Activated naive CD4-positive, alpha-beta T cell treated with anti-CD3 and anti-CD28 coated beads, Interleukin-2, amount 10 ng/mL, durations not matched to agents 7 days and 5 days (primary cell): ENCODE results near the gene LRFN5.
"Not testable (repeated sequence)": the region's sequence is repeated elsewhere in the genome, so short reads cannot be mapped to it uniquely, and the experiment has no call there.

Experiments used
- CTCF ChIA-PET: fragments of 350-600 bp; sonication (Branson Sonifier 250); formaldehyde crosslinking; loops from one replicate; lab custom pipeline; 2021; ENCODE audit warnings: antibody characterized with exemption; lab: Charles Lee
- DNase-seq: peaks from one replicate; pipeline ENCODE4 v3.0.0-alpha.2; 2020
- H3K27ac Mint-ChIP-seq: one replicate; pipeline ENCODE4 v1.8.0; 2021; ENCODE audit warnings: mild to moderate bottlenecking, moderate library complexity, mixed read lengths
- H3K27me3 Mint-ChIP-seq: one replicate; pipeline ENCODE4 v1.8.0; 2021; ENCODE audit warnings: mild to moderate bottlenecking, mixed read lengths
- H3K36me3 Mint-ChIP-seq: one replicate; pipeline ENCODE4 v1.8.0; 2021; ENCODE audit warnings: mixed read lengths
- H3K4me1 Mint-ChIP-seq: one replicate; pipeline ENCODE4 v1.8.0; 2021; ENCODE audit warnings: mixed read lengths
- H3K4me3 Mint-ChIP-seq: one replicate; pipeline ENCODE4 v1.8.0; 2021; ENCODE audit warnings: mild to moderate bottlenecking, moderate library complexity, mixed read lengths
- H3K9me3 Mint-ChIP-seq: one replicate; pipeline ENCODE4 v1.8.0; 2021; ENCODE audit warnings: mixed read lengths

The LRFN5 gene

DNA sequence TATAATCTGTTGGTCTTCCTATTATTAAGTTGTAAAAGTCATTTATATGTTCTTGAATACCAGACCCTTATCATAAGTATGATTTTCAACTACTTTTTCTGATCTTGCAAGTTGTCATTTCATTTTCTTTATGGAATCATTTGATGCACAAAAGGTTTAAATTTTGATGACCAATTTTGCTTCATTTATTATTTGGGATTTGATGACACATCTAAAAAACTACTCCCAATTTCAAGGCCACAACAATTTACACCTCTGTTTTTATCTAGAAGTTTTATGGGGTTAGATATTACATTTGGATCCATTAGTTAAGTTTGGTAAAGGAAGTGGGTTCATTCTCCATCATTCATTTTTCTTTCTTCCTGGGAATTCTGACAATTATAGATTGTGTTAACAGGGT, 259.2 kb downstream of the LRFN5 start:
- no peak overlapping the region for H3K27ac Mint-ChIP-seq
- no peaks in the 10 kb centered on the region for H3K36me3 Mint-ChIP-seq
- no peaks in the 10 kb centered on the region for H3K27me3 Mint-ChIP-seq
- H3K4me1 Mint-ChIP-seq, result no peaks in the 10 kb centered on the region
- H3K4me3 Mint-ChIP-seq, result no peak overlapping the region
- no peak for DNase-seq
- H3K9me3 Mint-ChIP-seq, result peaks cover 1% of the 10 kb centered on the region
- CTCF ChIA-PET, result no interaction called here

DNA sequence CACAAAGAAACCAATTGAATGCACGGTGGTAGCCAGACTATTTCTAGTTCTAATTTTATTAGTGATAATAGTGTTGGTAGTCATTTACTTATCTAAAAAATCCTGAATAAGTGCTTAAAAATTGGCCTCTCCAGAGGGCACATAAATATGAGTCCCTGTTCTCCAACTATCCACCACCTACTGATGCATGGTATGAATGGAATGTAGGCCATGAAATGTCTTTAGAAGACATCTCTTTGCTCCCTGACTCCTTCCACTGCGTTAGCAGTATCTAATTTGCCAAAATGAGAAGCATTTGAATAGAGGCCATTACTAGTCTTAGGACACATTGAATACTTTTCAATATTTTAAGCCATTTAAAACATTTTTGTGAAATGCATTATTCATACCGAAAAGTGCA, 261.7 kb downstream of the LRFN5 start:
- H3K27me3 Mint-ChIP-seq, result no peaks in the 10 kb centered on the region
- no peak overlapping the region for H3K27ac Mint-ChIP-seq
- no peaks in the 10 kb centered on the region for H3K36me3 Mint-ChIP-seq
- no peaks in the 10 kb centered on the region for H3K9me3 Mint-ChIP-seq
- CTCF ChIA-PET, result no interaction called here
- H3K4me3 Mint-ChIP-seq, result no peak overlapping the region
- no peaks in the 10 kb centered on the region for H3K4me1 Mint-ChIP-seq
- DNase-seq, result no peak

DNA sequence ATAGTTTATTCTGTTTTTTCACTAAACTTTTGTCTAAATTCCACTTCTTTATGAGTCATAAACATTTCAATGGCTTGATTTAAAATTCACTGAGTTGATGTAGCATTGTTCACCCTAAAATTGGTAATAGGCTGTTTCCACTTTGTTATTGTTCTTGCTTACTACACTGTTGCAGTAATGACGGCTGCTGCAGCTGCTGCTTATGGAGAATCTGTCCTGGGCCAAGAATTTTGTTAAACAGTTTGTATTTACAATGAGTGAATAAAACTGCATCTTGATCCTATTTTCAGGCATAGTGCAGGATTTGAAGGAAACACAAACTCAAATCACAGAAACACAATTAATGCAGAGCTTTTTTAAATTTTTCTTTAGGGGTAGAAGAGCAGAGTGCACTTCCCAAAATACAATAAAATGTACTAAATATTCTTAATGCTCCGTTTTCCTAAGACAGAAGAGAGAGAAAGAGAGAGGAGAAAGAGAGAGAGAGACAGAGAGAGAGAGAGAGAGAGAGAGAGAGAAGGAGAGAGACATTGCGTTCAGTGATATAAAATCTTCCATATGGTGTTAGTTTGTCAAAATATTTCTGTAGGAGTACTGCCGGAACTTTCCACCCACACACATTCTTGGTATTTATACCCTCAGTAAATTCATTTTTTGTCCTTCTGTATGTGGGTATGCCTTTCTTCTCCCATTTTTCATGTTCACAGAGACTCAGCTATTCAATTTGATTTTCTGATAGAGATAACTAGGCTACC, 266.4 kb downstream of the LRFN5 start:
- Mint-ChIP-seq H3K36me3 (no peaks in the 10 kb centered on the region), H3K27me3 (no peaks in the 10 kb centered on the region), H3K4me1 (no peaks in the 10 kb centered on the region), H3K9me3 (no peaks in the 10 kb centered on the region), H3K4me3 (no peak overlapping the region), H3K27ac (no peak overlapping the region)
- no peak for DNase-seq
- CTCF ChIA-PET, result no interaction called here

DNA sequence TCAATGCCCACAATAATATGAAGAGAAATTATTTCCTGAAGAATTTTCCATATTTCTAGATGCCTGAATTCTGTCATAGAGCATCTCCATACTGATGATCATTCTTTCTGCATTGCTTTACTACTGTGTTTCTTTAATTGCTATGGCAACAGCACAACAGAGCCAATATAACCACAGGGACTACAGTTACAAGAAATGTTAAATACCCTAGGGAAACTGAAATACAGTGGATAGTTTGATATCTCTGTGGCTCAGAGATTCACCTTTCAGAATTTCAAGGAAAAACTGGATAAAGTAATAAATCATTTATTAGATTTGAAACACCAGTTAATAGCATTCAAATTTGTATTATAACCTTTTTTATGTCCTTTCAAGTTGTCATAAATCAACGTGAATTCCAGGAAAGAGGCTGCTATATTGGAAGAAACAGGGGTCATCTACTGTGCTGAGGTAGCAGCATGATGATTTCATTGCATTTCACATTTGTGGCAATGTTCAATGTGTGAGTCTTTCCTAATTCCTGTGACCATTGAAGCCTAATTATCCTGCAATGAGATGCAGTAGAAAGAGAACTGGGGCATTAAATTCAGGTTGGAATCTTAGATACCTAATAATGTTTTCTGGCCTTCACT, 267.1 kb downstream of the LRFN5 start:
- Mint-ChIP-seq H3K27me3 (no peaks in the 10 kb centered on the region), H3K36me3 (no peaks in the 10 kb centered on the region), H3K27ac (no peak overlapping the region), H3K4me1 (no peaks in the 10 kb centered on the region), H3K4me3 (no peak overlapping the region), H3K9me3 (no peaks in the 10 kb centered on the region)
- CTCF ChIA-PET, result no interaction called here
- no peak for DNase-seq

DNA sequence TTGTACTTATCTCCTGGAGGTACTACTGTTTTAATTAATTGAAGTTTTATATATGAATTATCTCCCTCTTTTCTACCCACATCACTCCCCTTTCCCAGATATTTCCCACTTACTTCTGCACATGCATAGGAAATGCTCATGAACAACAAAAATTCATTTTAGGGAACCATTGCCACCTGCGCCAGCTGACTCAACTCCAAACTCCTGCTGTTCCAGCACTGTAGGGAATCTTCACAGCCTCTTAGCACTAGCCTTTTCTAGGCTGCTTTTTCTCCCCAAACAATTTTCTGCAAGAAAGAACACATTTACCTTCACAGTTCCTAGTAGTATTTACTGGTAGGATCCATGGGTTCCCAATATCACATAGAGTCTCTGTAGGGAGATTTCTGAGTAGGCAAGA, 268.4 kb downstream of the LRFN5 start:
- Mint-ChIP-seq H3K4me1 (no peaks in the 10 kb centered on the region), H3K36me3 (no peaks in the 10 kb centered on the region), H3K4me3 (no peak overlapping the region), H3K9me3 (no peaks in the 10 kb centered on the region), H3K27ac (no peak overlapping the region), H3K27me3 (no peaks in the 10 kb centered on the region)
- no peak for DNase-seq
- CTCF ChIA-PET, result no interaction called here

DNA sequence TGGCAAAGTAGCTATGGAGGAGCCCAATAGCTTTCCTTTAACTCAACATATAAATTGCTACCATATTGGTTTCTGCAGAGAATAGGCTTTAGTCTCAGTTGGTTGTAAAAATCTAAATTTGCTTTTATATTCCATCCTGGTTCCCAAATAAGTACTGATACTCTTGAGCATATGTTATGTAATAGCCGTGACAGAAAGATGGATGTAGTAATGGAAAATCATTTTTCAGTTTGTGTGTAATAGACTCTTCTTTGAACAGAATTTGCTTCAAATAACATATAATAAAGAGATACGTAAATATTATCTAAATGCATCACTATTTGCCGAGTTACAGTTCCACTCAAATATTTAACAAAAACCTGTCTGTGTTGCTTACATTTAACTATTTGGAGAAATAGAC, 271.6 kb downstream of the LRFN5 start:
- H3K27ac Mint-ChIP-seq, result no peak overlapping the region
- CTCF ChIA-PET, result no interaction called here
- no peaks in the 10 kb centered on the region for H3K4me1 Mint-ChIP-seq
- H3K36me3 Mint-ChIP-seq, result no peaks in the 10 kb centered on the region
- H3K9me3 Mint-ChIP-seq, result no peaks in the 10 kb centered on the region
- no peak overlapping the region for H3K4me3 Mint-ChIP-seq
- DNase-seq, result no peak
- H3K27me3 Mint-ChIP-seq, result no peaks in the 10 kb centered on the region

DNA sequence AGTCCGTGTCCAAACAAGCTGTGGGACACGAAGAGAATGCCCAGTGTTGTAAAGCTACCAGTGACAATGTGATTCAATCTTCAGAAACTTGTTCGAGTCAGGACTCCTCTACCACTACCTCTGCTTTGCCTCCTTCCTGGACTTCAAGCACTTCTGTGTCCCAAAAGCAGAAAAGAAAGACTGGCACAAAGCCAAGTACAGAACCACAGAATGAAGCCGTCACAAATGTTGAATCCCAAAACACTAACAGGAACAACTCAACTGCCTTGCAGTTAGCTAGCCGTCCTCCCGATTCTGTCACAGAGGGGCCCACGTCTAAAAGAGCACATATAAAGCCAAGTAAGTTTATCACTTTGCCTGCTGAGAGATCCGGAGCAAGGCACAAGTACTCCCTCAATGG, 284.9 kb downstream of the LRFN5 start:
- no peaks in the 10 kb centered on the region for H3K27me3 Mint-ChIP-seq
- no peaks in the 10 kb centered on the region for H3K36me3 Mint-ChIP-seq
- no peaks in the 10 kb centered on the region for H3K9me3 Mint-ChIP-seq
- no peak overlapping the region for H3K4me3 Mint-ChIP-seq
- no peaks in the 10 kb centered on the region for H3K4me1 Mint-ChIP-seq
- no peak for DNase-seq
- no peak overlapping the region for H3K27ac Mint-ChIP-seq
- CTCF ChIA-PET, result no interaction called here

DNA sequence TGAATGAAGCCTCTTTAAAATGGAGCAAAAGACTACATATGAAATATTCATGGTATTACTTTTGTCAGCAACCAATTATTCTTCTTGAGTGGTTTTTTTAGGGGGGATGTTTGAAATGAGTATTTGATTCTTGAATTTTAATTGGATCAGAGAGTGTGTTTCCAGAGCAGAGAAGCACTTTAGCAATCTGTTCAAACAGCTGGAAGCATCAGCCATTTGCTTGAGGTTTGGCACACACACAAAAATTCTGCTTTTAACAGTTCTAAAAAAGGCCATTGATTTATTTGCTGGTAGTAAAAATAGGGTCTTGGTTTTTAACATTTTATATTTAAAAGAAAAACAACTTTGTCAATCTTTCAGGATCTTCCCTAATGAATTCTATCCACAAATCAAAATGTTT, 292.7 kb downstream of the LRFN5 start:
- CTCF ChIA-PET, result no interaction called here
- Mint-ChIP-seq H3K27ac (no peak overlapping the region), H3K9me3 (no peaks in the 10 kb centered on the region), H3K27me3 (no peaks in the 10 kb centered on the region), H3K36me3 (no peaks in the 10 kb centered on the region), H3K4me3 (no peak overlapping the region), H3K4me1 (no peaks in the 10 kb centered on the region)
- no peak for DNase-seq

DNA sequence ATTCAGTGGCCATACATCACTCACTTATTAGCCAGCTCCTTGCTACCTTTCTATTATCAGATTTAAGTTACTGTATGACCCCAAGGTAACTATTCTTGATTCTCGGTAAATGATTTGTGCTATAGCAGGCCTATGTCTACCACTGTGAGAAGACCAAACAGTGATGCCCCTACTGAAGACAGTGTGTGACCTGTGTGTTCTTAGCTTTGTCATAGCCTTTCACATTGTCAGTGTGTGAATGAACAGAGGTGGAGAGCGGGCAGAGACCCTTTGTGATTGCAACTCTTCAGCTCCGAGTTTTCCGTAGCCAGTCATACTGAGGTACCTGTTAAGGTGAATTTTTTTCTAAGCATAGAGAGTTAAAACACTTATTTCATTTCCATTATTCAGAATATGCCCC, 294.0 kb downstream of the LRFN5 start:
- no peaks in the 10 kb centered on the region for H3K9me3 Mint-ChIP-seq
- H3K4me3 Mint-ChIP-seq, result no peak overlapping the region
- no peaks in the 10 kb centered on the region for H3K27me3 Mint-ChIP-seq
- CTCF ChIA-PET, result no interaction called here
- DNase-seq, result no peak
- H3K36me3 Mint-ChIP-seq, result no peaks in the 10 kb centered on the region
- no peaks in the 10 kb centered on the region for H3K4me1 Mint-ChIP-seq
- no peak overlapping the region for H3K27ac Mint-ChIP-seq

DNA sequence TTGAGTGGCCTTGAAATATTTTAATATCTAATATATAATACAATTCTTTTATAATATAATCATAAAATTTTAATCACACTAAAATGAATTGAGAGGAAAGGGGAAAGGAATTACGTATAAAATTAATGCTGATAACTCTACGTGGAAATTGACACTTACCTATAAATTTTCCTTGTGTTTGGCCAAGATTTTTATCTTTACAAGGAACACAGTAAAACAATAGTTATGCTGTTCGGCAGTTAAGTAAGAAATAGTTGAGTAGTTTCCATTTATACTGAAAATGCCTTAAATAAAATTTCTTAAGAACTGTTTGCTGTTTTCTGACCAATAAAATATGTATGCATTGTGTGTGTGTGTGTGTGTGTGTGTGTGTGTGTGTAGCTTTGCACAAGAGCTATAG, 294.4 kb downstream of the LRFN5 start:
- H3K27ac Mint-ChIP-seq, result no peak overlapping the region
- H3K9me3 Mint-ChIP-seq, result no peaks in the 10 kb centered on the region
- H3K4me3 Mint-ChIP-seq, result no peak overlapping the region
- H3K4me1 Mint-ChIP-seq, result no peaks in the 10 kb centered on the region
- DNase-seq, result no peak
- no peaks in the 10 kb centered on the region for H3K27me3 Mint-ChIP-seq
- CTCF ChIA-PET, result no interaction called here
- no peaks in the 10 kb centered on the region for H3K36me3 Mint-ChIP-seq

DNA sequence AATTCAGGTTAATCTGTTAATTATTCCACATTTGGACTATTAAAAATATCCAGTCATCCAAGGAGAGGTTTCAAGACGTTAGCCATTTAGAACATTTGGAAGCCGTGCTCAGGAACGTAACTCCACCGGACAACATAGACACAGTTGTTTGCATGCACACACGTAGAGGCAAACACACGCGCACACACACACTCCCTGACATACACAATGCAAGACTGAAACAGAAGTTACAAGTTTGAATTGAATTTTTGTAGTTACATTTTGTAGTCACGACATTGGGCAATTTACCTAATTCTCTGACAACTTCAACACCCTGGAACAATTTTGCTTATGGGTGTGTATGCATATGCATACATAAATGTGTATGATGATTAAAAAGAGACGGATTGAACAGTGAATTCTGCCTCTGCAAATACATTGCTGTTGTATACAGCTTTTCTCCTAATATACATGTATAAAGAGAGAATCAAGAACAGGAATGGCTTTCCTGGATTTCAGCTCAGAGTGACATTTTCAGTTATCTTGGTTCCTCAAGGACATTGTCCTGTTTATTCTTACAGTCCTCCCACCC, 298.8 kb downstream of the LRFN5 start:
- no peak for DNase-seq
- no peak overlapping the region for H3K27ac Mint-ChIP-seq
- peaks cover 6% of the 10 kb centered on the region for H3K9me3 Mint-ChIP-seq
- CTCF ChIA-PET, result interaction anchor here (0.6 kb wide), 1 partner anchor 599 kb away, joined by 3 read pairs; no protein-coding TSS in a partner anchor
- no peak overlapping the region for H3K4me3 Mint-ChIP-seq
- no peaks in the 10 kb centered on the region for H3K36me3 Mint-ChIP-seq
- no peaks in the 10 kb centered on the region for H3K4me1 Mint-ChIP-seq
- no peaks in the 10 kb centered on the region for H3K27me3 Mint-ChIP-seq

DNA sequence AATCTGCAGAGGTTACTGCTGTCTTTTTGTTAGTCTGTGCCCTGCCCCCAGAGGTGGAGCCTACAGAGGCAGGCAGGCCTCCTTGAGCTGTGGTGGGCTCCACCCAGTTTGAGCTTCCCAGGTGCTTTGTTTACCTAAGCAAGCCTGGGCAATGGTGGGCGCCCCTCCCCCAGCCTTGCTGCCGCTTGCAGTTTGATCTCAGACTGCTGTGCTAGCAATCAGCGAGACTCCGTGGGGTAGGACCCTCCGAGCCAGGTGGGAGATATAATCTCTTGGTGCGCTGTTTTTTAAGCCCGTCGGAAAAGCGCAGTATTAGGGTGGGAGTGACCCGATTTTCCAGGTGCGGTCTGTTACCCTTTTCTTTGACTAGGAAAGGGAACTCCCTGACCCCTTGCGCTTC, 304.5 kb downstream of the LRFN5 start:
- H3K27ac Mint-ChIP-seq, DNase-seq, H3K4me3 Mint-ChIP-seq, H3K4me1 Mint-ChIP-seq, CTCF ChIA-PET, H3K27me3 Mint-ChIP-seq, H3K9me3 Mint-ChIP-seq, H3K36me3 Mint-ChIP-seq: not testable (repeated sequence)

DNA sequence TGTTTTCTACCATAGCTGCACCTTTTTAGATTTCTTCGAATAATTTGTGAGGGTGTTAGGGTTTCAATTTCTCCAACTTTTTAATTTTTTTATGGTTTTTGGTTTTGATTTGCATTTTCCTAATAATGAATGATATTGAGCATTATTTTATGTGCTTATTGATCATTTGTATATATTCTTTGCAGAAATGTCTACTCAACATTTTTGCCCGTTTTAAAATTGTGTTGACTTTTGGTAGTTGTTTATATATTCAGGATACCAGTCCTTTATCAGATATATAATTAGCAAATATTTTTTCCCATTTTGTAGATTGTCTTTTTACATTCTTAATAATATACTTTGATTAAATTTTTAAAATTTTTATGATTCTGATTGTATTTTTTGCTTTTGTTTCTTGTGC, 306.7 kb downstream of the LRFN5 start:
- Mint-ChIP-seq H3K4me3 (no peak overlapping the region), H3K9me3 (peaks cover 10% of the 10 kb centered on the region), H3K36me3 (no peaks in the 10 kb centered on the region), H3K4me1 (no peaks in the 10 kb centered on the region), H3K27ac (no peak overlapping the region), H3K27me3 (no peaks in the 10 kb centered on the region)
- DNase-seq, result no peak
- CTCF ChIA-PET, result no interaction called here

DNA sequence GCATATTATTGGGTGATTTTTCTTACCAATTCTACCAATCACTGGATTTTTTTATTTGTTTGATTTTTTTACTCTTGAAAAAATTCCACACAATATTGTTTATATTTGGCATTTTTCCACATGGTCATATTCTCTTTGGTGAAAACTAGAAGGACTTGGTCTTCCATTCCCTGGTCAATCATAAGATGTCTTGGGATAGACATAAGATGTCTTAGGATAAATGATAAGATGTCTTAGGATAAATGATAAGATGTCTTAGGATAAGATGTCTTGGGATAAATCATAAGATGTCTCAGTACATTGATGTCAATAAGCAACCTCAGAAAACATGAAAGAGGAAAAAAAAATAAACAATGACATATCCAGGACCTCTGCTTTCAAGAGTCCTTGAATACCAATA, 309.1 kb downstream of the LRFN5 start:
- CTCF ChIA-PET, result no interaction called here
- no peak overlapping the region for H3K27ac Mint-ChIP-seq
- H3K9me3 Mint-ChIP-seq, result peaks cover 3% of the 10 kb centered on the region
- H3K27me3 Mint-ChIP-seq, result no peaks in the 10 kb centered on the region
- DNase-seq, result no peak
- H3K4me3 Mint-ChIP-seq, result no peak overlapping the region
- H3K4me1 Mint-ChIP-seq, result no peaks in the 10 kb centered on the region
- no peaks in the 10 kb centered on the region for H3K36me3 Mint-ChIP-seq

DNA sequence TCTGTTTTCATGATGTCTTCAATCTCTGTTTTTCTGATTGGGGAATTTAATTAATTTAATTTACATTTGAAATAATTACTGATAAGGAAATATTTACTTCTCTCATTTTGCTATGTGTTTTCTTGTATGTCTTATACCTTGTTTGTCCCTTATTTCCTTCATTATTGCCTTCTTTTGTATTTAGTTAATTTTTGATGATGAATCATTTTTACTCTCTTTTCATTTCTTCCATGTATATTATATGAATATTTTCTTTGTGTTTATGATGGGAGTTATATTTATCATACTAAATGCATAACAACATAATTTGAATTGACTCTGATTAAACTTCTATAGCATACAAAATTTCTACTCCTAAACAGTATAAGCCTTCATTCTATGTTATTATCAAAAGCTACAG, 309.6 kb downstream of the LRFN5 start:
- Mint-ChIP-seq H3K36me3 (no peaks in the 10 kb centered on the region), H3K4me1 (no peaks in the 10 kb centered on the region), H3K27me3 (no peaks in the 10 kb centered on the region), H3K9me3 (peaks cover 3% of the 10 kb centered on the region), H3K4me3 (no peak overlapping the region), H3K27ac (no peak overlapping the region)
- no peak for DNase-seq
- CTCF ChIA-PET, result no interaction called here
